ENCODE data around the gene CST7.

Gene CST7

DNA sequence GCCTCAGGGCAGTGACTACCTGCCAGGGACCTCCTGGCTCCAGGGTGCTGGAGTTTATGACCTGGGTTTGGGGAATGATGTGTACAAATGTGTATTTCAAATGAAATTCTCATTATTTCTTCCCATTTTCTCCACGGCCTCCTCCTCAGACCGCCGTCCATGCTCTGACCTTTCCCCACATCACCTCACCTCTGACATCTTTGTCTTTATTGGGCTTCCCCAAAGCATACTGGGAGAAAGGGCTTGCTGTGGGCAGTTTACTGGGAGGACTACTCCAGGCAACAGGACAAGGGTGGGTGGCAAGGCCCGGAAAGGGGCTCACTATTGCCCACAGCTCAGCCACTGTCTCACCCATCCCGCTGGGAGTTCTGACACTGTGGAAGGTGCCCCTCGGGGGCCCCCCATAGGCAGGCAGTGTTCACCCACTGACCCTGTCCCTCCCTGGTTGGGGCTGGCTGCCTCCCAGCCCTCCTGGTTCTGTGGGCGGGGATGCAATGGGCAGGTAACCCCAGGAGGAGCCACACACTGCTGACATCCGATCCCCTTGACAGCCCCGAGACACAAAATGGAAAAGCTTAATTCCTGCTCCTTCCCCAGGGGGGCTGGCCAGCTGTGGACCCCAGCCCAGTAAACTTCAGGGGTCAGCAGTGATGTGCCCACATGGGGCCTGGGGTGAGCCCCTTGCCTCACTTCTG lies 39.8 kb upstream of the CST7 start:
- H3K4me2 ChIP-seq (ENCODE audit: low read length): no peak overlapping the region
- no peaks in the 10 kb centered on the region for H3K79me2 ChIP-seq (ENCODE audit: control insufficient read depth, low read length)
- H3K9me3 ChIP-seq (ENCODE audit: control insufficient read depth, insufficient read depth, low read length): peaks cover 5% of the 10 kb centered on the region; the same call in 1 of the 2 replicates
- H3K9me2 ChIP-seq (replicated peaks; ENCODE audit: control insufficient read depth, low read length): no peaks in the 10 kb centered on the region
- TF ChIP-seq, protein P1, sequence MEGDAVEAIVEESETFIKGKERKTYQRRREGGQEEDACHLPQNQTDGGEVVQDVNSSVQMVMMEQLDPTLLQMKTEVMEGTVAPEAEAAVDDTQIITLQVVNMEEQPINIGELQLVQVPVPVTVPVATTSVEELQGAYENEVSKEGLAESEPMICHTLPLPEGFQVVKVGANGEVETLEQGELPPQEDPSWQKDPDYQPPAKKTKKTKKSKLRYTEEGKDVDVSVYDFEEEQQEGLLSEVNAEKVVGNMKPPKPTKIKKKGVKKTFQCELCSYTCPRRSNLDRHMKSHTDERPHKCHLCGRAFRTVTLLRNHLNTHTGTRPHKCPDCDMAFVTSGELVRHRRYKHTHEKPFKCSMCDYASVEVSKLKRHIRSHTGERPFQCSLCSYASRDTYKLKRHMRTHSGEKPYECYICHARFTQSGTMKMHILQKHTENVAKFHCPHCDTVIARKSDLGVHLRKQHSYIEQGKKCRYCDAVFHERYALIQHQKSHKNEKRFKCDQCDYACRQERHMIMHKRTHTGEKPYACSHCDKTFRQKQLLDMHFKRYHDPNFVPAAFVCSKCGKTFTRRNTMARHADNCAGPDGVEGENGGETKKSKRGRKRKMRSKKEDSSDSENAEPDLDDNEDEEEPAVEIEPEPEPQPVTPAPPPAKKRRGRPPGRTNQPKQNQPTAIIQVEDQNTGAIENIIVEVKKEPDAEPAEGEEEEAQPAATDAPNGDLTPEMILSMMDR (IDR thresholded peaks at IDR 0.05; ENCODE audit: low read depth, low read length, poor library complexity, severe bottlenecking): no peak
- TF ChIP-seq EZH2phosphoT487 (IDR thresholded peaks at IDR 0.05; ENCODE audit: borderline replicate concordance, low read length): no peak
- no peaks in the 10 kb centered on the region for H3K36me3 ChIP-seq (ENCODE audit: control insufficient read depth, low read length)
- no peak overlapping the region for H3K27ac ChIP-seq (ENCODE audit: low read depth, low read length)
- H3K4me3 ChIP-seq (ENCODE audit: low read length): no peak overlapping the region
- no peaks in the 10 kb centered on the region for H3K27me3 ChIP-seq (ENCODE audit: control insufficient read depth, low read length)
- H3F3A ChIP-seq (ENCODE audit: control insufficient read depth, insufficient read depth): no peaks in the 10 kb centered on the region
- no peaks in the 10 kb centered on the region for H3K4me1 ChIP-seq (ENCODE audit: control insufficient read depth, low read length)
- H4K20me1 ChIP-seq (ENCODE audit: control insufficient read depth, insufficient read depth, low read depth, low read length): no peaks in the 10 kb centered on the region

DNA sequence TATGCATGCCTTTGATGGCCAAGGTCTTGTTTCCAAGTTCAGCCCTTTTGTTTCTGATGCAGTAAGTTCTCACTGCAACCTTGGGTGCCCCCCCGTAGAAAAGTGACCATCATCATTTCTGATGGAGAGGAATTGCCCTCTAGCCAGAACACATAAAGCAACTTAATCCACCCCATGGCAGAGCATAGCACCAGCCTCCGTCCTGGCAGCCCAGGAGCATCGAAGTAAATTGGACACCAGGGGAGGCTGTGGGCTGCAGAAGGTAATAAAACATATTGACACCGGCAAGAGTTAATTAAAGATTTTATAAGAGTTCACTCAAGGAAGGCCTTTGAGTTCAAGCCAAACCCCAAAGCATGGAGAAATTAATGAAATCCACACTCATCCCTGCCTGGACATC lies 39.2 kb upstream of the CST7 start:
- Histone ChIP-seq H3K27ac (ENCODE audit: low read depth, low read length) (no peak overlapping the region), H3F3A (ENCODE audit: control insufficient read depth, insufficient read depth) (no peaks in the 10 kb centered on the region), H3K27me3 (ENCODE audit: control insufficient read depth, low read length) (no peaks in the 10 kb centered on the region), H3K4me2 (ENCODE audit: low read length) (no peak overlapping the region), H3K79me2 (ENCODE audit: control insufficient read depth, low read length) (no peaks in the 10 kb centered on the region), H3K4me3 (ENCODE audit: low read length) (no peak overlapping the region), H4K20me1 (ENCODE audit: control insufficient read depth, insufficient read depth, low read depth, low read length) (no peaks in the 10 kb centered on the region), H3K9me3 (ENCODE audit: control insufficient read depth, insufficient read depth, low read length) (peaks cover 5% of the 10 kb centered on the region; the same call in 1 of the 2 replicates), H3K9me2 (replicated peaks; ENCODE audit: control insufficient read depth, low read length) (no peaks in the 10 kb centered on the region), H3K36me3 (ENCODE audit: control insufficient read depth, low read length) (no peaks in the 10 kb centered on the region), H3K4me1 (ENCODE audit: control insufficient read depth, low read length) (no peaks in the 10 kb centered on the region)
- TF ChIP-seq EZH2phosphoT487 (IDR thresholded peaks at IDR 0.05; ENCODE audit: borderline replicate concordance, low read length): no peak
- TF ChIP-seq, protein P1 (IDR thresholded peaks at IDR 0.05; ENCODE audit: low read depth, low read length, poor library complexity, severe bottlenecking): no peak

DNA sequence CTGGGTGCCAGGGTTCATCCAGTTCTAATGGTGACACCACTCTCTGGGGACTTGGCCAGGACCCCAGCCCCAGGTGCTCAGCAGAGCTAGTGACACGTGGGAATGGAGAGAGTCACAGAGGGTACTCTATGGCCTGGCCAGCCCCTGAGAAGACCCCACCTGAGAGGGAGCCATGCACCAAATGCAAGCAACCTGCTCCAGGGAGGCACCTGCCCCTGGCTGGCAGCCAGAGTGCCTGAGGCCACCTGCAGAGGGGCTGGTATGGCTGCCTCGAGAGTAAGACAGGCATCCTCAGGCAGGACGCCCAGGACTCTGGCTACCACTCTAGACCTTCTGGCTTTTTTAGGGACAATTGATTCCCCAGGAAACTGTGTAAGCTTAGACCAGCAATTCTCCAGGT lies 38.6 kb upstream of the CST7 start:
- no peak overlapping the region for H3K27ac ChIP-seq (ENCODE audit: low read depth, low read length)
- no peaks in the 10 kb centered on the region for H3K27me3 ChIP-seq (ENCODE audit: control insufficient read depth, low read length)
- H3K9me3 ChIP-seq (ENCODE audit: control insufficient read depth, insufficient read depth, low read length): peaks cover 5% of the 10 kb centered on the region; the same call in 1 of the 2 replicates
- no peaks in the 10 kb centered on the region for H3K36me3 ChIP-seq (ENCODE audit: control insufficient read depth, low read length)
- no peaks in the 10 kb centered on the region for H3F3A ChIP-seq (ENCODE audit: control insufficient read depth, insufficient read depth)
- H3K4me1 ChIP-seq (ENCODE audit: control insufficient read depth, low read length): no peaks in the 10 kb centered on the region
- no peaks in the 10 kb centered on the region for H4K20me1 ChIP-seq (ENCODE audit: control insufficient read depth, insufficient read depth, low read depth, low read length)
- no peaks in the 10 kb centered on the region for H3K9me2 ChIP-seq (replicated peaks; ENCODE audit: control insufficient read depth, low read length)
- no peak overlapping the region for H3K4me2 ChIP-seq (ENCODE audit: low read length)
- no peaks in the 10 kb centered on the region for H3K79me2 ChIP-seq (ENCODE audit: control insufficient read depth, low read length)
- H3K4me3 ChIP-seq (ENCODE audit: low read length): no peak overlapping the region
- TF ChIP-seq EZH2phosphoT487 (IDR thresholded peaks at IDR 0.05; ENCODE audit: borderline replicate concordance, low read length): no peak
- TF ChIP-seq, protein P1 (IDR thresholded peaks at IDR 0.05; ENCODE audit: low read depth, low read length, poor library complexity, severe bottlenecking): no peak
